NT2/D1 (cell line): Measurements from ENCODE around the gene RPP25L.

Experiments used
- SUZ12 ChIP-seq: IDR thresholded peaks from 2 replicates; pipeline ENCODE4 v1.6.1; 2011; ENCODE audit not compliant: insufficient read length, insufficient read depth; ENCODE audit errors: extremely low read depth
- ZNF274 ChIP-seq: IDR thresholded peaks from 2 replicates; pipeline ENCODE4 v1.6.1; 2011; ENCODE audit warnings: mild to moderate bottlenecking, low read depth, low read length

- TF ChIP-seq SUZ12 (no peak), ZNF274 (no peak)
These were observed 35.8 kb upstream of the RPP25L start for GRCh38 chr9:34647651-34648050.
